OCI-LY7 (cell line): ENCODE data around the gene DBNDD2.

ENCODE experiments used
- CTCF ChIP-seq: fragments of 200-600 bp; sonication (generic); conservative IDR thresholded peaks from 2 replicates; pipeline ENCODE4 v1.5.1; 2014; ENCODE audit warnings: mild to moderate bottlenecking, antibody characterized with exemption, low read length, moderate library complexity, mixed read lengths
- EZH2phosphoT487 ChIP-seq: fragments of 200-600 bp; sonication (generic); IDR thresholded peaks from 2 replicates; pipeline ENCODE4 v1.6.1; 2018; ENCODE audit warnings: low read depth, borderline replicate concordance, mild to moderate bottlenecking, mixed run types, antibody characterized with exemption, low read length, moderate library complexity, mixed read lengths

- TF ChIP-seq CTCF (no peak), EZH2phosphoT487 (no peak)
Measured at GRCh38 chr20:45433976-45434375, 25.9 kb downstream of the DBNDD2 start.
